DOHH2 (cell line): ENCODE data around the gene FKBP5.

Experiments used
- H3F3A ChIP-seq: fragments of 200-600 bp; sonication (generic), shearing (Covaris generic); 2 replicates; pipeline ENCODE4 v1.6.0; 2016; ENCODE audit warnings: antibody characterized with exemption, mild to moderate bottlenecking; ENCODE audit not compliant: control insufficient read depth, insufficient read depth
- H3K27ac ChIP-seq: fragments of 200-600 bp; sonication (generic); 2 replicates; pipeline ENCODE4 v1.5.1; 2014; ENCODE audit warnings: low read depth, mild to moderate bottlenecking, low read length, moderate library complexity
- H3K27me3 ChIP-seq: fragments of 200-600 bp; sonication (generic); 2 replicates; pipeline ENCODE4 v1.6.1; 2014; ENCODE audit warnings: mild to moderate bottlenecking, low read length, mixed read lengths; ENCODE audit not compliant: control insufficient read depth
- H3K36me3 ChIP-seq: fragments of 200-600 bp; sonication (generic); 2 replicates; pipeline ENCODE4 v1.6.1; 2014; ENCODE audit warnings: mild to moderate bottlenecking, low read length, moderate library complexity, mixed read lengths; ENCODE audit not compliant: control insufficient read depth
- H3K4me1 ChIP-seq: fragments of 200-600 bp; sonication (generic); 2 replicates; pipeline ENCODE4 v1.6.1; 2014; ENCODE audit warnings: mild to moderate bottlenecking, low read length, mixed read lengths; ENCODE audit not compliant: control insufficient read depth
- H3K4me2 ChIP-seq: fragments of 200-600 bp; sonication (generic); 2 replicates; pipeline ENCODE4 v1.6.0; 2014; ENCODE audit warnings: mild to moderate bottlenecking, low read length, moderate library complexity
- H3K4me3 ChIP-seq: fragments of 200-600 bp; sonication (generic); 2 replicates; pipeline ENCODE4 v1.5.1; 2014; ENCODE audit warnings: mild to moderate bottlenecking, low read length, mixed read lengths
- H3K79me2 ChIP-seq: fragments of 200-600 bp; sonication (generic); 2 replicates; pipeline ENCODE4 v1.6.1; 2014; ENCODE audit warnings: mild to moderate bottlenecking, low read length, mixed read lengths; ENCODE audit not compliant: control insufficient read depth
- H3K9me2 ChIP-seq: fragments of 200-600 bp; sonication (generic); replicated peaks from 2 replicates; pipeline ENCODE4 v1.6.1; 2014; ENCODE audit warnings: mild to moderate bottlenecking, low read length, mixed read lengths; ENCODE audit not compliant: control insufficient read depth
- H3K9me3 ChIP-seq: fragments of 200-600 bp; sonication (generic); 2 replicates; pipeline ENCODE4 v1.6.1; 2014; ENCODE audit warnings: antibody characterized with exemption, low read length, mixed read lengths; ENCODE audit not compliant: control insufficient read depth, insufficient read depth
- H4K20me1 ChIP-seq: fragments of 200-600 bp; sonication (generic); 2 replicates; pipeline ENCODE4 v1.6.0; 2014; ENCODE audit warnings: low read depth, mild to moderate bottlenecking, antibody characterized with exemption, low read length, moderate library complexity; ENCODE audit not compliant: control insufficient read depth, insufficient read depth
- EZH2phosphoT487 ChIP-seq: fragments of 200-600 bp; sonication (generic); IDR thresholded peaks from 2 replicates; pipeline ENCODE4 v1.6.1; 2017; ENCODE audit warnings: borderline replicate concordance, mild to moderate bottlenecking, antibody characterized with exemption, low read length, moderate library complexity, mixed read lengths
- TF ChIP-seq, protein P1 (sequence below): fragments of 200-600 bp; sonication (generic); IDR thresholded peaks from one replicate; pipeline ENCODE4 v1.5.1; 2014; ENCODE audit warnings: antibody characterized with exemption, mild to moderate bottlenecking, low read depth, low read length; ENCODE audit not compliant: poor library complexity, severe bottlenecking

Gene FKBP5

DNA sequence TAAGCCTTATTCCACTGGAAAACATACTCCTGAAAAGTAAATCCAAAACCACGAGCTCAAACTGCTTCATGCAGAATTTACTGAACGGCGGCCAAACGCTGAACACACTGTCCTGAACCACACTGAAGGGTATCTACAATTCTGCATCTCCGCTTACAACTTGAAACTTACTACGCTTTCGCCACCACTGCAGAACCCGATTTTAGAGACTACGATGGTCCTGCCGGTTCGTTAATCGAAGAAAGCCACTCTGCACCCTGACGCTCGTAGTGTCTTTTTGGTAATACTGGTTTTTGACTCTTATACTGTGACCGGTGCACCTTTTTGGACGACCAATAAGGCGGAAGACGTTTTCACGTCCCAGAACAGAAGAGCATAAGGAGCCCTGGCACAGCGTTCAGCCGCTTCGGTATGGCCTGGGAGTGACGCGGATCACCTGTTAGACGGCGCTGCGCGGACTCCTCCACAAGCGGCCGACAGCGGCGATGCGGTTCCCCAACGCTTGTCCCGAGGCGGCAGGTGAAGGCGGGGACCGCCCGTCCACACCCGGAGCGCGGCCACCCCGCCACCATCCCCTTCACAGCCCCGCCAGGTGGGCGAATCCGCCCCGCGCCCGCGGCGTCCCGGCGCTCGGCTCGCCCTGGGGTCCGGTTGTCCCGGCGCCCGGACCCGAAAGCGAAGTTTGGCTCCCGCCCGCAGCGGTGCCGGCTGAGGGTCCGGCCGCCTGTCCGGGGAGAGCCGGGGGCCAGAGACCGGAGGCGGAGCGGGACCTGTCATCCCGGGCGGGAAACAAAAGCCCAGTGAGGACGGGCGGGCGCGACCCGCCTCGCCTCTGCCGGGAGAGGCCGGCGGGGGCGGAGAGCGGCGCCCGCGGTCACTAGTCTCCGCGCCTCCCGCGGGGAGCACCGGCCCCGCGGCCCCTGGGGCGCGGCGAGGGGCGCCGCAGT, 784 bp downstream of the FKBP5 start:
- no peaks in the 10 kb centered on the region for H4K20me1 ChIP-seq
- H3K36me3 ChIP-seq, result peaks cover 18% of the 10 kb centered on the region
- H3K9me3 ChIP-seq, result no peaks in the 10 kb centered on the region
- no peak for TF ChIP-seq EZH2phosphoT487
- TF ChIP-seq, protein P1, sequence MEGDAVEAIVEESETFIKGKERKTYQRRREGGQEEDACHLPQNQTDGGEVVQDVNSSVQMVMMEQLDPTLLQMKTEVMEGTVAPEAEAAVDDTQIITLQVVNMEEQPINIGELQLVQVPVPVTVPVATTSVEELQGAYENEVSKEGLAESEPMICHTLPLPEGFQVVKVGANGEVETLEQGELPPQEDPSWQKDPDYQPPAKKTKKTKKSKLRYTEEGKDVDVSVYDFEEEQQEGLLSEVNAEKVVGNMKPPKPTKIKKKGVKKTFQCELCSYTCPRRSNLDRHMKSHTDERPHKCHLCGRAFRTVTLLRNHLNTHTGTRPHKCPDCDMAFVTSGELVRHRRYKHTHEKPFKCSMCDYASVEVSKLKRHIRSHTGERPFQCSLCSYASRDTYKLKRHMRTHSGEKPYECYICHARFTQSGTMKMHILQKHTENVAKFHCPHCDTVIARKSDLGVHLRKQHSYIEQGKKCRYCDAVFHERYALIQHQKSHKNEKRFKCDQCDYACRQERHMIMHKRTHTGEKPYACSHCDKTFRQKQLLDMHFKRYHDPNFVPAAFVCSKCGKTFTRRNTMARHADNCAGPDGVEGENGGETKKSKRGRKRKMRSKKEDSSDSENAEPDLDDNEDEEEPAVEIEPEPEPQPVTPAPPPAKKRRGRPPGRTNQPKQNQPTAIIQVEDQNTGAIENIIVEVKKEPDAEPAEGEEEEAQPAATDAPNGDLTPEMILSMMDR, result peak; percentile 21
- no peaks in the 10 kb centered on the region for H3F3A ChIP-seq
- no peaks in the 10 kb centered on the region for H3K9me2 ChIP-seq
- H3K27me3 ChIP-seq, result no peaks in the 10 kb centered on the region
- peaks cover 13% of the 10 kb centered on the region for H3K4me1 ChIP-seq
- H3K4me2 ChIP-seq, result peak overlapping the region; percentile 84
- peaks cover 56% of the 10 kb centered on the region for H3K79me2 ChIP-seq
- peak overlapping the region; percentile 76 for H3K4me3 ChIP-seq
- H3K27ac ChIP-seq, result peak overlapping the region; percentile 44

DNA sequence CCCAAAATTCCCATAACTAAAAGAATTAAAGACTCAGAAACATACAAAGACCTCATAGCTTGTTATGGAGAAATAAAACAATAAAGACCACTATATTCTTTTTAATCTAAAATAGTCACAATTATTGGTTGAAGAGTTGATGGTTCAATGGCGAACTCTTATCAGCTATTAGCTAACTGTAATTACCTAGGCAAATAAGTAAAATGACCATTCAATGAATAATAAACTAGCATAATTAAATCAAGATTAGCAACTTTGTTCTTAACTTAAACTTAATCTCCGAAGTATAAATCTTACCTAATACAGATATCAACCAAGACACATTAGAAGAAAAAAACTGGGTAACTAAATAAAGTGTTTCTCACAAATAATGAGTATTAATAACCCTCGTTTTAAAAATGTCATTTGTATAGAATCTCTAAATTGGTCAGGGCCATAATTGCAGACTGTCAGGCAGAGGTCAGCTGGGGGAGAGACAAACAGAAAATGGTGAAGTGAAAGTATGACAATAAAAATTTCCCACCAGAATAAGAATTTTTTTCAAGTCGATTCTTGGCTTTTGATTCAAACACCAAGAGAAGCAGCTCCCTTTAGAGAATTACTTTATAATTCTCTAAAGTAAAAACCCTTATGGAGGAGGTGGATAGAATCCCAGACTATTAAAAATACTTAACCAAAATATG, 1.7 kb downstream of the FKBP5 start:
- Histone ChIP-seq H3K27ac (peak overlapping the region; percentile 44), H3K9me3 (no peaks in the 10 kb centered on the region), H3K9me2 (no peaks in the 10 kb centered on the region), H3K4me1 (peaks cover 13% of the 10 kb centered on the region), H3K4me3 (peak overlapping the region; percentile 76), H3K27me3 (no peaks in the 10 kb centered on the region), H4K20me1 (no peaks in the 10 kb centered on the region), H3K4me2 (peak overlapping the region; percentile 84), H3K36me3 (peaks cover 18% of the 10 kb centered on the region), H3F3A (no peaks in the 10 kb centered on the region), H3K79me2 (peaks cover 63% of the 10 kb centered on the region)
- TF ChIP-seq EZH2phosphoT487, result no peak
- TF ChIP-seq, protein P1, result no peak

DNA sequence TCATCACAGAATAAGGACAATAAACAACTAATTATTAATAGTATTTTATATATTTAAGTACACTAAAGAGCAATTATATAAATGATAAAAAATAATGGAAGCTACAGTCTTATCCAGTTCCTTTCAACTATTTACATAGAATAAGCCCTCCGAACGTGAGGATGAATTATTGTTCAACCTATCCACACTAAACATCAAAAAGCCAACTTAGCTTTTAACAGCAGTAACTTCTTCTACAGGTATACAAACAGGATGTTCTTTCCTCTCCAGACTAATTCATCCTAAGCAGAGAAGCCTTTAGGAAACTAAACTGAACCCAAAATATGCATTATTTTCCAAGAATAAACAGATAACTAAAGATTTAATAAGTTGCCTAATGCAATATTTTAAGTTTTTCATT, 2.3 kb downstream of the FKBP5 start:
- Histone ChIP-seq H3K4me2 (peak overlapping the region; percentile 84), H3K27ac (no peak overlapping the region), H3K27me3 (no peaks in the 10 kb centered on the region), H3K79me2 (peaks cover 69% of the 10 kb centered on the region), H3K4me3 (peak overlapping the region; percentile 76), H3K36me3 (peaks cover 18% of the 10 kb centered on the region), H3F3A (no peaks in the 10 kb centered on the region), H3K4me1 (peaks cover 13% of the 10 kb centered on the region), H3K9me2 (no peaks in the 10 kb centered on the region), H3K9me3 (no peaks in the 10 kb centered on the region), H4K20me1 (no peaks in the 10 kb centered on the region)
- TF ChIP-seq, protein P1, result no peak
- no peak for TF ChIP-seq EZH2phosphoT487
